MM.1S (cell line): Measurements from ENCODE around the gene DCLK2.

Source experiments
- DNase-seq: peaks from one replicate; pipeline ENCODE4 v3.0.0-alpha.2; 2015
- H2AFZ ChIP-seq: fragments of 300-600 bp; sonication (generic); 2 replicates; pipeline ENCODE4 v1.6.0; 2016; ENCODE audit warnings: antibody characterized with exemption, low read length
- H3F3A ChIP-seq: fragments of 300-600 bp; sonication (generic); 2 replicates; pipeline ENCODE4 v1.6.1; 2016; ENCODE audit warnings: mild to moderate bottlenecking, antibody characterized with exemption, low read length, moderate library complexity, mixed read lengths; ENCODE audit not compliant: insufficient read depth
- H3K27ac ChIP-seq: fragments of 300-600 bp; sonication (generic); 2 replicates; pipeline ENCODE4 v1.5.1; 2016; ENCODE audit warnings: mild to moderate bottlenecking, low read length
- H3K27me3 ChIP-seq: fragments of 300-600 bp; sonication (generic); replicated peaks from 2 replicates; pipeline ENCODE4 v1.6.0; 2016; ENCODE audit warnings: low read length; ENCODE audit not compliant: insufficient read depth
- H3K36me3 ChIP-seq: fragments of 300-600 bp; sonication (generic); replicated peaks from 2 replicates; pipeline ENCODE4 v1.6.1; 2016; ENCODE audit warnings: mild to moderate bottlenecking, low read length, mixed read lengths; ENCODE audit not compliant: insufficient read depth
- H3K4me1 ChIP-seq: fragments of 300-600 bp; sonication (generic); 2 replicates; pipeline ENCODE4 v1.6.1; 2016; ENCODE audit warnings: low read length, mixed read lengths
- H3K4me2 ChIP-seq: fragments of 300-600 bp; sonication (generic); 2 replicates; pipeline ENCODE4 v1.6.0; 2016; ENCODE audit warnings: low read depth, low read length
- H3K4me3 ChIP-seq: fragments of 300-600 bp; sonication (generic); 2 replicates; pipeline ENCODE4 v1.5.1; 2016; ENCODE audit warnings: low read length, mixed read lengths
- H3K79me2 ChIP-seq: fragments of 300-600 bp; sonication (generic); 2 replicates; pipeline ENCODE4 v1.6.1; 2016; ENCODE audit warnings: mixed run types, low read length, mixed read lengths
- H3K9ac ChIP-seq: fragments of 300-600 bp; sonication (generic); 2 replicates; pipeline ENCODE4 v1.6.1; 2016; ENCODE audit warnings: low read length, mixed read lengths
- H3K9me2 ChIP-seq: fragments of 300-600 bp; sonication (generic); replicated peaks from 2 replicates; pipeline ENCODE4 v1.6.1; 2016; ENCODE audit warnings: mild to moderate bottlenecking, low read length, mixed read lengths; ENCODE audit not compliant: insufficient read depth
- H3K9me3 ChIP-seq: fragments of 300-600 bp; sonication (generic); replicated peaks from 2 replicates; pipeline ENCODE4 v1.6.1; 2016; ENCODE audit warnings: mild to moderate bottlenecking, low read length, mixed read lengths; ENCODE audit not compliant: insufficient read depth
- H4K20me1 ChIP-seq: fragments of 300-600 bp; sonication (generic); 2 replicates; pipeline ENCODE4 v1.6.1; 2016; ENCODE audit warnings: mild to moderate bottlenecking, low read length, moderate library complexity, mixed read lengths; ENCODE audit not compliant: insufficient read depth
- EZH2 ChIP-seq: fragments of 300-600 bp; sonication (generic); optimal IDR thresholded peaks from 2 replicates; pipeline ENCODE3; 2017; ENCODE audit warnings: low read depth, mild to moderate bottlenecking, antibody characterized with exemption, low read length, mixed read lengths
- EZH2phosphoT487 ChIP-seq: fragments of 300-600 bp; sonication (generic); IDR thresholded peaks from 2 replicates; pipeline ENCODE4 v1.6.1; 2018; ENCODE audit warnings: antibody characterized with exemption, low read length
- TF ChIP-seq, protein P1 (sequence below): fragments of 300-600 bp; sonication (generic); IDR thresholded peaks from 2 replicates; pipeline ENCODE4 v1.5.1; 2016; ENCODE audit warnings: antibody characterized with exemption, low read length, mixed read lengths

DCLK2 gene

DNA sequence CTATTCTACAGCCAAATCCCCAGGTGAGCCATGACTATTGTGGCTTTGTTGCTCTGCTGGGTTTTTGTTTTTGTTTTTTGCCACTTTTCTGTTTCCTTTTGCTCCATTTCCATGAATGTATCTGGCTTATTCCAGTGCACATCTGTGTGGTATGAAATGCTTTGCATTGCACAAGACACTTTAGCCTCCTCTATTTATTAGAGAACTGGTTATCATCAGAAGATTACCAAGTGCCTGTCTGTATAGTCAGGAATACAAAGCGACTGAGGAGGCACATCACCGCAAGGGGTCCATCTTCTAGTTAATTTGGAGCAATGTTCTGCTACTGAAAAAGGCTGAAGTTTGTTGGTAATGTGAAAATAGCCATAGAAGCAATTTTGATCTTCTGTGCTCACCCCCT lies 120.8 kb downstream of the DCLK2 start:
- Histone ChIP-seq H3K79me2 (no peaks in the 10 kb centered on the region), H2AFZ (no peak overlapping the region), H3K4me3 (no peak overlapping the region), H3K9me3 (no peaks in the 10 kb centered on the region), H3F3A (no peaks in the 10 kb centered on the region), H4K20me1 (no peaks in the 10 kb centered on the region), H3K4me1 (no peaks in the 10 kb centered on the region), H3K36me3 (no peaks in the 10 kb centered on the region), H3K4me2 (no peak overlapping the region), H3K27ac (no peak overlapping the region), H3K9ac (no peak overlapping the region), H3K9me2 (no peaks in the 10 kb centered on the region), H3K27me3 (no peaks in the 10 kb centered on the region)
- TF ChIP-seq EZH2phosphoT487, result no peak
- TF ChIP-seq, protein P1, sequence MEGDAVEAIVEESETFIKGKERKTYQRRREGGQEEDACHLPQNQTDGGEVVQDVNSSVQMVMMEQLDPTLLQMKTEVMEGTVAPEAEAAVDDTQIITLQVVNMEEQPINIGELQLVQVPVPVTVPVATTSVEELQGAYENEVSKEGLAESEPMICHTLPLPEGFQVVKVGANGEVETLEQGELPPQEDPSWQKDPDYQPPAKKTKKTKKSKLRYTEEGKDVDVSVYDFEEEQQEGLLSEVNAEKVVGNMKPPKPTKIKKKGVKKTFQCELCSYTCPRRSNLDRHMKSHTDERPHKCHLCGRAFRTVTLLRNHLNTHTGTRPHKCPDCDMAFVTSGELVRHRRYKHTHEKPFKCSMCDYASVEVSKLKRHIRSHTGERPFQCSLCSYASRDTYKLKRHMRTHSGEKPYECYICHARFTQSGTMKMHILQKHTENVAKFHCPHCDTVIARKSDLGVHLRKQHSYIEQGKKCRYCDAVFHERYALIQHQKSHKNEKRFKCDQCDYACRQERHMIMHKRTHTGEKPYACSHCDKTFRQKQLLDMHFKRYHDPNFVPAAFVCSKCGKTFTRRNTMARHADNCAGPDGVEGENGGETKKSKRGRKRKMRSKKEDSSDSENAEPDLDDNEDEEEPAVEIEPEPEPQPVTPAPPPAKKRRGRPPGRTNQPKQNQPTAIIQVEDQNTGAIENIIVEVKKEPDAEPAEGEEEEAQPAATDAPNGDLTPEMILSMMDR, result no peak
- no peak for DNase-seq

DNA sequence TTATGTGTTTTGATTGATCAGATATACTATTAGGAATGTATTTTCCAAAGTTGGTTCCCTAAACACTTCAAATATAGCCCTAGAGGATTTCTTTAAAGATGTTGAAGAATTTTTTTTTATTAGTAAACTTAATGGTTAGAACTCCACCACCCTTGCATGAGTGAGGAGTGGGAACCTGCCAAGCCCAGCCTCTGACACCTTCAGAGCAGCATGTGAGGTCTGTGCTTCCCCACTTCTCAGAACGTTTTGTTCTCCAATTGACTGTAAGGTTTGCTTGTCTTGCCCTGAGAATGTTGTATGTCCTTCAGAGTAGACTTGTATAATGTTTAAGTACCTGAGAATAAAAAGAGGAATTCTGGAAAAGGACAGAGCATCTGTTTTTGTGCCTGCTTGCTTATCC lies 126.8 kb downstream of the DCLK2 start:
- Histone ChIP-seq H3F3A (no peaks in the 10 kb centered on the region), H4K20me1 (no peaks in the 10 kb centered on the region), H3K4me1 (no peaks in the 10 kb centered on the region), H3K36me3 (no peaks in the 10 kb centered on the region), H3K9me2 (no peaks in the 10 kb centered on the region), H3K9ac (no peak overlapping the region), H3K4me3 (no peak overlapping the region), H2AFZ (no peak overlapping the region), H3K27me3 (no peaks in the 10 kb centered on the region), H3K27ac (no peak overlapping the region), H3K79me2 (no peaks in the 10 kb centered on the region), H3K4me2 (no peak overlapping the region), H3K9me3 (no peaks in the 10 kb centered on the region)
- DNase-seq, result no peak
- TF ChIP-seq EZH2phosphoT487 (no peak), EZH2 (no peak)
- TF ChIP-seq, protein P1, result no peak

DNA sequence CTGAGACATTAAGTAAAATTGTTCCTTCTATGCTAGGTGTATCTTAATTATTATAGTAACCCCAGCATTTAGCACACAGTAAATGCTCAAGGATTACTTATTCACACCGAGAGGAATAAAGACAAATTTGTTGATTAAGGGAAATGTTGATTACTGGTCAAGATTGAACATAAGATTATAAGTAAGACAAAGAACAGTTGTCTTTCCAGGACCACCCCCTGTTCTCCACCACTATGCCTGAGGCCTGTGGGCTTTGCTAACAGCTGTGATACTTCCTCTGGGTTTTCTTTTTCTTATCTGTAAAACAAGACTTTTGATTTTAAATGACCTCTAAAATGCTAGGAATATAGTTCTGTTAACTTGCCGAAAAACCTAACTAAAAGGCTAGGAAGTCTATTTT lies 128.0 kb downstream of the DCLK2 start:
- Histone ChIP-seq H3K79me2 (no peaks in the 10 kb centered on the region), H3K9ac (no peak overlapping the region), H3K4me3 (no peak overlapping the region), H3F3A (no peaks in the 10 kb centered on the region), H3K4me2 (no peak overlapping the region), H4K20me1 (no peaks in the 10 kb centered on the region), H3K4me1 (no peaks in the 10 kb centered on the region), H3K36me3 (no peaks in the 10 kb centered on the region), H3K27ac (no peak overlapping the region), H3K9me3 (no peaks in the 10 kb centered on the region), H2AFZ (no peak overlapping the region), H3K9me2 (no peaks in the 10 kb centered on the region), H3K27me3 (peaks cover 5% of the 10 kb centered on the region)
- no peak for TF ChIP-seq EZH2
- TF ChIP-seq, protein P1, result no peak
- no peak for TF ChIP-seq EZH2phosphoT487
- DNase-seq, result no peak

DNA sequence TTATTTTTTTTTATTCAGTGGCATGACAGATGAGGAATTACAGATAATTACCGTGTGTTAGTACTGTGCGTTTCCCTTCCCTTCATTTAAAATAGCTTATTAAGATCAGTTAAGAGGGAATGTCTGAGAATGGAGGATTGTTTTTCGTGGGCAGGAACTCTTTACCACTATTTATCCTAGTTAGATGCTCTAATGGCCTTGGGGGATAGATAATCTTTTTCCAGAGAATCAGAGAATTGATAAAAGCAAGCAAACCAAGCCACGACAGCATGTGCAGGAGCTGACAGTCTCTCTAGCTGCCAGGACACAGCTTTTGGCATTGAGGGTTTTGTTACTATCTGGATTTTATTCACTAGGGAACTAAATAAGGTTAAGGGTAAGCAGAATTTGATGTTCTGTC lies 128.7 kb downstream of the DCLK2 start:
- TF ChIP-seq, protein P1, result no peak
- TF ChIP-seq EZH2 (no peak), EZH2phosphoT487 (no peak)
- DNase-seq, result no peak
- no peaks in the 10 kb centered on the region for H3K9me3 ChIP-seq

More for the DNA sequence above, 128.7 kb downstream of the DCLK2 start:
- Histone ChIP-seq H3K4me1 (0 out of 2 replicates have a peak, but pooled peaks cover 3% of the 10 kb centered on the region), H3K27me3 (peaks cover 12% of the 10 kb centered on the region), H2AFZ (no peak overlapping the region), H3F3A (no peaks in the 10 kb centered on the region), H3K27ac (no peak overlapping the region), H3K4me3 (no peak overlapping the region), H3K9me2 (no peaks in the 10 kb centered on the region), H3K4me2 (no peak overlapping the region), H3K9ac (no peak overlapping the region), H3K36me3 (no peaks in the 10 kb centered on the region), H4K20me1 (no peaks in the 10 kb centered on the region), H3K79me2 (no peaks in the 10 kb centered on the region)
